H9 (cell line): Measurements from ENCODE around the gene PARG. TPM values are rescaled to one million over a fixed set of nuclear protein-coding genes. Genes with fewer than 3 reads are reported as not detected.
A peak's percentile ranks its signal among the peaks of the same experiment; 100 is the strongest.

Experiments used
- DNase-seq: peaks from one replicate; pipeline ENCODE4 v3.0.0-alpha.2; 2017
- H2AFZ ChIP-seq: one replicate; pipeline ENCODE4 v1.6.1; 2013; ENCODE audit warnings: mild to moderate bottlenecking, low read length, control low read depth, moderate library complexity
- H2AK5ac ChIP-seq: 2 replicates; pipeline ENCODE4 v1.6.1; 2013; ENCODE audit warnings: low read length, control low read depth, mixed read lengths; ENCODE audit not compliant: insufficient read length
- H2BK120ac ChIP-seq: one replicate; pipeline ENCODE4 v1.6.1; 2013; ENCODE audit warnings: low read depth, mild to moderate bottlenecking, low read length, control low read depth, inconsistent platforms; ENCODE audit not compliant: poor library complexity, severe bottlenecking
- H2BK12ac ChIP-seq: 2 replicates; pipeline ENCODE4 v1.6.1; 2013; ENCODE audit warnings: low read length, control low read depth, mixed read lengths, low read depth; ENCODE audit not compliant: insufficient read length
- H2BK15ac ChIP-seq: 2 replicates; pipeline ENCODE4 v1.6.1; 2013; ENCODE audit warnings: low read depth, low read length, control low read depth
- H2BK20ac ChIP-seq: one replicate; pipeline ENCODE4 v1.6.1; 2013; ENCODE audit warnings: low read depth, mild to moderate bottlenecking, low read length, control low read depth, inconsistent platforms; ENCODE audit not compliant: poor library complexity, severe bottlenecking
- H2BK5ac ChIP-seq: 2 replicates; pipeline ENCODE4 v1.6.1; 2013; ENCODE audit warnings: low read length, control low read depth, mixed read lengths; ENCODE audit not compliant: insufficient read length
- H3K14ac ChIP-seq: 2 replicates; pipeline ENCODE4 v1.6.1; 2013; ENCODE audit warnings: low read length, control low read depth; ENCODE audit not compliant: insufficient read depth
- H3K18ac ChIP-seq: 2 replicates; pipeline ENCODE4 v1.6.1; 2013; ENCODE audit warnings: low read depth, mild to moderate bottlenecking, mixed read lengths, low read length, control low read depth; ENCODE audit not compliant: insufficient read length
- H3K23ac ChIP-seq: 2 replicates; pipeline ENCODE4 v1.6.1; 2013; ENCODE audit warnings: low read length, control low read depth, mixed read lengths, low read depth; ENCODE audit not compliant: insufficient read length
- H3K23me2 ChIP-seq: 2 replicates; pipeline ENCODE4 v1.6.1; 2013; ENCODE audit warnings: low read depth, mild to moderate bottlenecking, mixed read lengths, low read length, control low read depth; ENCODE audit not compliant: insufficient read length, poor library complexity, severe bottlenecking
- H3K27ac ChIP-seq: 2 replicates; pipeline ENCODE4 v1.5.1; 2013; ENCODE audit warnings: low read length, control low read depth, mixed read lengths, low read depth; ENCODE audit not compliant: insufficient read length
- H3K27me3 ChIP-seq: 2 replicates; pipeline ENCODE4 v1.6.1; 2013; ENCODE audit warnings: low read length, control low read depth, inconsistent platforms; ENCODE audit not compliant: insufficient read depth
- H3K4ac ChIP-seq: 2 replicates; pipeline ENCODE4 v1.6.1; 2013; ENCODE audit warnings: low read depth, mild to moderate bottlenecking, control low read depth, inconsistent platforms, low read length, moderate library complexity
- H3K4me1 ChIP-seq: 2 replicates; pipeline ENCODE4 v1.6.1; 2013; ENCODE audit warnings: low read length, control low read depth, inconsistent platforms; ENCODE audit not compliant: insufficient read depth
- H3K4me2 ChIP-seq: 2 replicates; pipeline ENCODE4 v1.6.1; 2013; ENCODE audit warnings: low read length, control low read depth, mixed read lengths; ENCODE audit not compliant: insufficient read length, insufficient read depth
- H3K56ac ChIP-seq: 2 replicates; pipeline ENCODE4 v1.6.1; 2013; ENCODE audit warnings: low read depth, mild to moderate bottlenecking, mixed read lengths, low read length, control low read depth; ENCODE audit not compliant: insufficient read length
- H3K79me1 ChIP-seq: 2 replicates; pipeline ENCODE4 v1.6.1; 2013; ENCODE audit warnings: low read depth, mild to moderate bottlenecking, moderate library complexity, low read length, control low read depth, inconsistent platforms; ENCODE audit not compliant: insufficient read depth, poor library complexity, severe bottlenecking
- H3K79me2 ChIP-seq: 2 replicates; pipeline ENCODE4 v1.6.1; 2013; ENCODE audit warnings: low read length, control low read depth, inconsistent platforms; ENCODE audit not compliant: insufficient read depth
- H3K9ac ChIP-seq: 2 replicates; pipeline ENCODE4 v1.6.1; 2013; ENCODE audit warnings: low read length, control low read depth, mixed read lengths; ENCODE audit not compliant: insufficient read length; ENCODE audit errors: extremely low read depth
- H3K9me3 ChIP-seq: one replicate; pipeline ENCODE4 v1.6.1; 2013; ENCODE audit warnings: low read depth, low read length, inconsistent platforms; ENCODE audit not compliant: control insufficient read depth
- H3T11ph ChIP-seq: one replicate; pipeline ENCODE4 v1.6.1; 2013; ENCODE audit warnings: mild to moderate bottlenecking, low read length, control low read depth, inconsistent platforms
- H4K20me1 ChIP-seq: one replicate; pipeline ENCODE4 v1.6.1; 2013; ENCODE audit not compliant: control insufficient read depth, insufficient read length, insufficient read depth
- H4K5ac ChIP-seq: 2 replicates; pipeline ENCODE4 v1.6.1; 2013; ENCODE audit warnings: low read depth, mild to moderate bottlenecking, mixed read lengths, low read length, control low read depth; ENCODE audit not compliant: insufficient read length
- H4K8ac ChIP-seq: replicated peaks from 2 replicates; pipeline ENCODE4 v1.6.1; 2013; ENCODE audit warnings: low read length, control low read depth, mixed read lengths, low read depth; ENCODE audit not compliant: insufficient read length
- H4K91ac ChIP-seq: 2 replicates; pipeline ENCODE4 v1.6.1; 2013; ENCODE audit warnings: low read depth, mild to moderate bottlenecking, moderate library complexity, mixed read lengths, low read length, control low read depth; ENCODE audit not compliant: insufficient read length
- H3K27ac Mint-ChIP-seq, 3 experiments: 2 replicates in 2 of 3; 3 replicates in 1 of 3; pipeline ENCODE4 v1.8.0; 2020 to 2021; ENCODE audit warnings: mixed read lengths in 3 of 3, mild to moderate bottlenecking in 1 of 3, moderate library complexity in 1 of 3
- H3K27me3 Mint-ChIP-seq: 2 replicates; pipeline ENCODE4 v1.8.0; 2021; ENCODE audit warnings: low read depth, mild to moderate bottlenecking, moderate library complexity, mixed read lengths
- H3K36me3 Mint-ChIP-seq, 3 experiments: 2 replicates in 2 of 3; 3 replicates in 1 of 3; pipeline ENCODE4 v1.8.0; 2020 to 2021; ENCODE audit warnings: low read depth in 3 of 3, mixed read lengths in 3 of 3; ENCODE audit not compliant: insufficient read depth in 1 of 3
- H3K4me1 Mint-ChIP-seq, 2 experiments: 2 replicates each; pipeline ENCODE4 v1.8.0; 2020; ENCODE audit warnings: mixed read lengths in 2 of 2
- H3K4me3 Mint-ChIP-seq, 2 experiments: 2 replicates in 1 of 2; 3 replicates in 1 of 2; pipeline ENCODE4 v1.8.0; 2020 to 2021; ENCODE audit warnings: mild to moderate bottlenecking in 2 of 2, mixed read lengths in 2 of 2, moderate library complexity in 1 of 2
- H3K9me3 Mint-ChIP-seq, 2 experiments: 2 replicates in 1 of 2; 3 replicates in 1 of 2; pipeline ENCODE4 v1.8.0; 2020; ENCODE audit warnings: mild to moderate bottlenecking in 2 of 2, mixed read lengths in 2 of 2, moderate library complexity in 1 of 2
- CTCF ChIP-seq: fragments of 200-600 bp; sonication (generic); conservative IDR thresholded peaks from 3 replicates; pipeline ENCODE4 v1.8.0; 2021; ENCODE audit warnings: antibody characterized with exemption, mild to moderate bottlenecking
- WGBS: extraction: QIAGEN DNeasy Blood & Tissue Kit; methylation state at CpG from one replicate; pipeline ENCODE4 v1.1.7; 2013; ENCODE audit warnings: missing lambda C conversion rate, low lambda C conversion rate, mixed read lengths; ENCODE audit not compliant: insufficient read length; ENCODE audit errors: extremely low coverage; 5-methylcytosine and 5-hydroxymethylcytosine counted together
- total RNA-seq: library from RNA; stranded (reverse); gene quantifications from 2 replicates; pipeline ENCODE4 v1.2.1, GENCODE V29; 2021

PARG gene
- total RNA-seq, 1 experiment from 2014 or later: 48.3 TPM

DNA sequence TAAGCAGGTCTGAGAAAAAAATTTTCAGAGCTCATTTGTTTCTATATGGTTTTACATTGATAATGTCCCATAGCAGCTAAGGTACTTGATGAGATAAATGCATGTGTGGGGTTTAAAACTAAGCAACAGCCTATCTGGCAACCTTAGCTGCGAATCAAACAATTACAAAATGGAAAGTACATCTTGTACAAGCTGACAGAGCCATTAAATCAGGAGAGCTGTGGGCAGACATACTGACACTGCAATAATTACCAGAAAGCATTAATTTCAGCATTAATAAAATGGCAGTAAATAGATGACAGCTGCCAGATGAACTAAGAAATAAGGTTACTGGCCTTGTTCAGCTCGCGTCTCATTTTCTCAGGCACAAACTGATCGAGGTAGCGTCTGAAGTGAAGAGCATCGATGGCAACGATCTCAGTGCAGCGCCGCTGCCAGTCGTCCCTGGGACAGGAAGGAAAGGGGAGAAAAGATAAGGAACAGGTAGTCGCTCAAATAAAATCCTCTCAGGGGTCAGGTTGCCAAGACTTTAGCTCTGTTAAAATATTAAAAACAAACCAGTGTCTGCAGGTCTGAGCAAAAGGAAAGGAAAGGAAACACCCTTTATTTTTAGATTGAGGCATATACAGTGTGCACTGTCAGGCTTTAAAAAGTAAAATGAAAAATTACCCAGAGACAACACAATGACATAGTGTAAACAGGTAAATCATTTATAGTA, 100.1 kb downstream of the PARG start:
- H3K27me3 ChIP-seq: no peaks in the 10 kb centered on the region
- Mint-ChIP-seq H3K27me3 (no peaks in the 10 kb centered on the region), H3K9me3 (no peaks in the 10 kb centered on the region; a peak in 1 of 5 replicates), H3K4me3 (no peak overlapping the region), H3K27ac (peak overlapping the region in 1 of 3 experiments; percentile 65; a peak in 2 of 7 replicates), H3K36me3 (peaks cover 21 to 58% (median 47%) of the 10 kb centered on the region in 3 experiments; a peak in 6 of 7 replicates), H3K4me1 (peaks cover 0 to 6% of the 10 kb centered on the region in 2 experiments; a peak in 2 of 4 replicates)
- H2BK12ac ChIP-seq: no peak overlapping the region
- no peak overlapping the region for H4K91ac ChIP-seq
- H3K18ac ChIP-seq: no peak overlapping the region
- no peak overlapping the region for H2BK120ac ChIP-seq
- no peak overlapping the region for H2BK15ac ChIP-seq
- DNase-seq: no peak
- no peak overlapping the region for H2AK5ac ChIP-seq
- no peaks in the 10 kb centered on the region for H3K9me3 ChIP-seq
- no peak overlapping the region for H2BK5ac ChIP-seq
- H3K23ac ChIP-seq: no peak overlapping the region
- no peaks in the 10 kb centered on the region for H3K4me1 ChIP-seq
- H4K8ac ChIP-seq: no peak overlapping the region
- no peak for TF ChIP-seq CTCF
- no peak overlapping the region for H3K27ac ChIP-seq
- H3K56ac ChIP-seq: no peak overlapping the region
- no peak overlapping the region for H3K4ac ChIP-seq
- H3K23me2 ChIP-seq: no peaks in the 10 kb centered on the region
- H2AFZ ChIP-seq: no peak overlapping the region
- H2BK20ac ChIP-seq: no peak overlapping the region
- no peak overlapping the region for H3K14ac ChIP-seq
- no peak overlapping the region for H4K5ac ChIP-seq
- H3K4me2 ChIP-seq: no peak overlapping the region
- H3K9ac ChIP-seq: no peak overlapping the region
- H4K20me1 ChIP-seq: no peaks in the 10 kb centered on the region
- no peak overlapping the region for H3T11ph ChIP-seq
- H3K79me1 ChIP-seq: no peaks in the 10 kb centered on the region
- H3K79me2 ChIP-seq: no peaks in the 10 kb centered on the region
- WGBS: no CpG with 5 or more reads among the region's 11 CpGs
